Prostate gland (tissue), 2 donors: Measurements from ENCODE around the gene LRRC71. TPM values are rescaled to one million over a fixed set of nuclear protein-coding genes. Genes with fewer than 3 reads are reported as not detected.

Experiments used
- DNase-seq: peaks from one replicate; pipeline ENCODE4 v3.0.0-alpha.2; 2019; ENCODE audit warnings: low spot score
- H3K27ac ChIP-seq, 2 donors: fragments of 200-600 bp; sonication (generic); 2 replicates each; pipeline ENCODE4 v1.5.1; 2017 to 2019
- H3K27me3 ChIP-seq: fragments of 200-600 bp; sonication (generic); replicated peaks from 2 replicates; pipeline ENCODE4 v1.5.1; 2019; ENCODE audit not compliant: insufficient read depth
- H3K36me3 ChIP-seq, 2 donors: fragments of 200-600 bp; sonication (generic); 1 replicate in 1 of 2; 2 replicates in 1 of 2; pipeline versions ENCODE4 v1.5.1 to v1.8.1; 2017 to 2019
- H3K4me1 ChIP-seq: fragments of 200-600 bp; sonication (generic); replicated peaks from 2 replicates; pipeline ENCODE4 v1.5.1; 2019
- H3K4me3 ChIP-seq, 2 donors: fragments of 200-600 bp; sonication (generic); 2 replicates each; pipeline ENCODE4 v1.5.1; 2017 to 2019
- H3K9me3 ChIP-seq: fragments of 200-600 bp; sonication (generic); 2 replicates; pipeline ENCODE4 v1.5.1; 2017
- POLR2A ChIP-seq: fragments of 450-650 bp; IDR thresholded peaks from one replicate; pipeline ENCODE4 v1.6.1; 2016; ENCODE audit warnings: antibody characterized with exemption, mild to moderate bottlenecking
- POLR2AphosphoS5 ChIP-seq: sonication (generic); formaldehyde crosslinking; IDR thresholded peaks from one replicate; pipeline ENCODE4 v1.6.1; 2017; ENCODE audit warnings: antibody characterized with exemption
- WGBS: methylation state at CpG from one replicate; pipeline ENCODE4 v1.1.5; 2018; 5-methylcytosine and 5-hydroxymethylcytosine counted together
- intact Hi-C: fragments of 100-400 bp; cut with DNase I; formaldehyde crosslinking; loops from one replicate; pipeline ENCODE4 v1.14.2; 2022
- total RNA-seq, 2 donors: library from RNA; depleted of rRNA; stranded (reverse); fragments of >200 nt; gene quantifications; one replicate each; pipeline ENCODE4 v1.1.0, GENCODE V29; 2016
- TF ChIP-seq, protein P1 (sequence below), 4 experiments: fragments of 200-600 bp in 2 of 4; fragments of 450-650 bp in 2 of 4; sonication (generic) in 2 of 4; IDR thresholded peaks; 1 replicate in 3 of 4; 2 replicates in 1 of 4; pipeline ENCODE4 v1.5.1; 2016 to 2019; ENCODE audit warnings: antibody characterized with exemption in 4 of 4, mild to moderate bottlenecking in 2 of 4, moderate library complexity in 2 of 4

The LRRC71 gene
- total RNA-seq, 2 donors from 2014 or later, result 3.7 TPM; not detected in 1

DNA sequence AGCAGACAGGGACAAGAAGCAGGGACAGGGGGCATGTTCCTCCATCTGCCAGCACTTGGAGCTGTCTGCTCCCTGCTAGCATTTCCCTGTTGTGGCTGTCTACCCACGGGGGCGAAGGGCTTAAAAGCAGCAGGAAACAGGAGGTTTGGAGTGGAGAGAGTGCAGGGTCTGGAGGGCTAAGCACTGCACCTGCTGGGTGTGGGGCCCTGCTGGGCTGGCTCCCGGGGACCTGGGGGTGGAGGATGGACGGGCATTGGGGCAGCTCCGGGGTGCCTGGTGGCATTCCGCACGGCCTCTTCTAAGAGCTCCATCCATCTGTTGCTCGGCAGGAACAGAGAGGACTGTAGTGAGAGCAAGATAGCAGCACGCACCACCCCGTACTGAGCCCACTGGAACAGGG, 21.2 kb downstream of the LRRC71 start:
- WGBS, result 93% methylated on average over 10 of the region's 10 CpGs
- no peak for DNase-seq
- no peaks in the 10 kb centered on the region for H3K27me3 ChIP-seq
- no peaks in the 10 kb centered on the region for H3K4me1 ChIP-seq
- TF ChIP-seq, protein P1, sequence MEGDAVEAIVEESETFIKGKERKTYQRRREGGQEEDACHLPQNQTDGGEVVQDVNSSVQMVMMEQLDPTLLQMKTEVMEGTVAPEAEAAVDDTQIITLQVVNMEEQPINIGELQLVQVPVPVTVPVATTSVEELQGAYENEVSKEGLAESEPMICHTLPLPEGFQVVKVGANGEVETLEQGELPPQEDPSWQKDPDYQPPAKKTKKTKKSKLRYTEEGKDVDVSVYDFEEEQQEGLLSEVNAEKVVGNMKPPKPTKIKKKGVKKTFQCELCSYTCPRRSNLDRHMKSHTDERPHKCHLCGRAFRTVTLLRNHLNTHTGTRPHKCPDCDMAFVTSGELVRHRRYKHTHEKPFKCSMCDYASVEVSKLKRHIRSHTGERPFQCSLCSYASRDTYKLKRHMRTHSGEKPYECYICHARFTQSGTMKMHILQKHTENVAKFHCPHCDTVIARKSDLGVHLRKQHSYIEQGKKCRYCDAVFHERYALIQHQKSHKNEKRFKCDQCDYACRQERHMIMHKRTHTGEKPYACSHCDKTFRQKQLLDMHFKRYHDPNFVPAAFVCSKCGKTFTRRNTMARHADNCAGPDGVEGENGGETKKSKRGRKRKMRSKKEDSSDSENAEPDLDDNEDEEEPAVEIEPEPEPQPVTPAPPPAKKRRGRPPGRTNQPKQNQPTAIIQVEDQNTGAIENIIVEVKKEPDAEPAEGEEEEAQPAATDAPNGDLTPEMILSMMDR (IDR thresholded peaks at IDR 0.05), result no peak
- no peak for TF ChIP-seq POLR2AphosphoS5
- no peak for TF ChIP-seq POLR2A
- no peaks in the 10 kb centered on the region for H3K9me3 ChIP-seq
- no peak overlapping the region for H3K27ac ChIP-seq
- peaks cover 0 to 14% of the 10 kb centered on the region in 2 donors for H3K36me3 ChIP-seq
- intact Hi-C loops, result no loop called here
- no peak overlapping the region for H3K4me3 ChIP-seq

DNA sequence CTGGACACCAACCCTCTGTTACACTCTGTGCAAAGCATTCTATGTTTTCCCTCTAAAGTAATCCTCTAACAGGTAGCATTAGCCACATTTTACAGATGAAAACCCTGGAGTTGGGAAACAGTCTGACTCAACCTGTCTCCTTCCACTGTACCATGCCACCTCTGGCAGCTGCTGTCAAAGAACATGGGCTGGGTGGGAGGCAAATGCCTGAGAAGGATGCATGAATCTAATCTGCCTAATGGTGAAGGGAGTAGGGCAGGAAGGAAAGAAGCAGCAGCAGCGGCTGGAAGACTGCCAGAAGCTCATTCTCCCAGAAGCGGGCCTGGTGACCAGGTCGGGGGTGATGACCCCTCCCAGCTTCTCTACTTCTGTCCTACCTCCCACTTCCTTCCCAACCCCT, 21.7 kb downstream of the LRRC71 start:
- Histone ChIP-seq H3K9me3 (no peaks in the 10 kb centered on the region), H3K4me3 (no peak overlapping the region), H3K27me3 (no peaks in the 10 kb centered on the region), H3K27ac (no peak overlapping the region), H3K36me3 (peaks cover 3 to 14% of the 10 kb centered on the region in 2 donors), H3K4me1 (no peaks in the 10 kb centered on the region)
- no peak for TF ChIP-seq POLR2A
- no peak for TF ChIP-seq POLR2AphosphoS5
- WGBS, result 87% methylated on average over 3 of the region's 3 CpGs
- no peak for DNase-seq
- intact Hi-C loops, result no loop called here

DNA sequence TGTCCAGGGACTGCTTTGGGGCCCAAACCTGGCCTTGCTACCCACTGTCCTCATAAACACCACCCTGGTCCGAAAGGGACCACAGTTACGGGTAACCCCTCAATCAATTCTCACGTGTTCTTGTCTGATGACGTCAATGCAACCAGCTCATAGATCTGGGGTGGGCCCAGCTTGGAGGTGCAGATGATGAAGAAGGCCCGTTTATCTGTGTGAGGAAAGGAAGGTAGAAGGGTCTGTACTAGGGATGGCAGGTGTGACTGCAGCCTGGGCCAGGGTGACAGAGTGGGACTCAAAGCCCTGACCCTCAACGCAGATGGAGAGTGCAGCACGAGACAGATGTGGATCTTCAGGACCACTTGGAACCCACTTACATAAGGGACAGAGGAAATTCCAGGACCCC, 22.1 kb downstream of the LRRC71 start:
- no peak for DNase-seq
- H3K27ac ChIP-seq, result no peak overlapping the region
- 92% methylated on average over 7 of the region's 7 CpGs for WGBS
- H3K4me1 ChIP-seq, result no peaks in the 10 kb centered on the region
- intact Hi-C loops, result no loop called here
- H3K4me3 ChIP-seq, result no peak overlapping the region
- no peaks in the 10 kb centered on the region for H3K27me3 ChIP-seq
- no peaks in the 10 kb centered on the region for H3K9me3 ChIP-seq
- no peak for TF ChIP-seq POLR2A
- TF ChIP-seq, protein P1 (IDR thresholded peaks at IDR 0.05), result no peak
- TF ChIP-seq POLR2AphosphoS5, result no peak
- H3K36me3 ChIP-seq, result peaks cover 3 to 14% of the 10 kb centered on the region in 2 donors

DNA sequence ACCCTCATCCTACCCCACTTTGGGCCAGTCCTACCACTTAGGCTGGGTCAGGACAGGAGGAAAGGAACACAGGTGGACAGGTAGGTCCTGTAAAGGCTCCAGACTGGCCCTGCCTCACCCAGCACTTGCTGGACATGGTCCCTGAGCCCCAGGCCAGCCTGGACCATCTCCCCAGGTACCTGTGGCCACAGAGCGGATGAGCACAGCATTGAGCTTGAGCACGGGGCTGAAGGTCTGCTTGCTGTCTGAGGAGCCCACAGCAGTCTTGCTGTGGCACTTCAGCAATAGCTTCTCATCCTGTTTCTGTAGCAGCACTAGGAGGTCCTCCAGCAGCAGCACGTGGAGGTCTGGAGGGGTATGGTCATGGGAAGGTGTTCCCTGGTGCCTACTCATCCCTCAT, 23.3 kb downstream of the LRRC71 start:
- 93% methylated on average over 3 of the region's 3 CpGs for WGBS
- no peak overlapping the region for H3K27ac ChIP-seq
- TF ChIP-seq, protein P1 (IDR thresholded peaks at IDR 0.05), result no peak
- TF ChIP-seq POLR2A (no peak), POLR2AphosphoS5 (no peak)
- H3K4me3 ChIP-seq, result no peak overlapping the region
- intact Hi-C loops, result no loop called here
- no peaks in the 10 kb centered on the region for H3K9me3 ChIP-seq
- no peak for DNase-seq
- no peaks in the 10 kb centered on the region for H3K4me1 ChIP-seq
- no peaks in the 10 kb centered on the region for H3K27me3 ChIP-seq
- peaks cover 3 to 14% of the 10 kb centered on the region in 2 donors for H3K36me3 ChIP-seq

DNA sequence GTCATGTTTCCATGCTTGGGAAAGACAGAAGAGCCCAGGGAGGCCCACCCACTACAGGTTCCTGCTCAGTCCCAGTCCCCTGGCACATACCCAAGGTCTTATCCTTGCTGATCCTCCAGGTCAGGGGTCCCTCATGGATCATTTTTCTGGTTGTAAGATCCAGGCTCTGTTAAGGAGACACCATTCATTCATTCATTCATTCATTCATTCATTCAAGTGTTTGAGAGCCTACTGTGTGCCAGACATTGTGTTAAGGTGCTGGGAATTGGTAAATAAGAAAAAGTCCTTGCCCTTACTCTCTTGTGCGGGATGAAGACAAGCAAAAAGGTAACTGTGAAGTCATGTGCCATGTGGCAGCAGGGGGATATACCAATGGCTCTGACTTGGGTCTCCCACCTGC, 23.8 kb downstream of the LRRC71 start:
- intact Hi-C loops, result no loop called here
- Histone ChIP-seq H3K36me3 (peaks cover 3 to 14% of the 10 kb centered on the region in 2 donors), H3K9me3 (no peaks in the 10 kb centered on the region), H3K27ac (no peak overlapping the region), H3K4me1 (no peaks in the 10 kb centered on the region), H3K27me3 (no peaks in the 10 kb centered on the region), H3K4me3 (no peak overlapping the region)
- TF ChIP-seq, protein P1 (IDR thresholded peaks at IDR 0.05), result no peak
- no peak for TF ChIP-seq POLR2A
- TF ChIP-seq POLR2AphosphoS5, result no peak
- WGBS, result 90% methylated on average over 1 of the region's 1 CpG
- no peak for DNase-seq
